H1 (cell line): ENCODE data around the gene ZNF814. TPM values are rescaled to one million over a fixed set of nuclear protein-coding genes. Genes with fewer than 3 reads are reported as not detected.

Source experiments
- EGR1 ChIP-seq: IDR thresholded peaks from 2 replicates; pipeline ENCODE4 v1.6.1; 2011; ENCODE audit warnings: low read depth, low read length, borderline replicate concordance
- RAD21 ChIP-seq, 2 experiments: IDR thresholded peaks in 1 of 2; conservative IDR thresholded peaks in 1 of 2; 2 replicates each; pipeline ENCODE4 v1.6.1; 2011; ENCODE audit warnings: low read depth in 2 of 2, low read length in 2 of 2, improper control_type of control experiment in 1 of 2, inconsistent platforms in 1 of 2, mild to moderate bottlenecking in 1 of 2, moderate library complexity in 1 of 2
- SIRT6 ChIP-seq: IDR thresholded peaks from one replicate; pipeline ENCODE4 v1.7.1; 2012; ENCODE audit warnings: low read length, inconsistent platforms
- SIX5 ChIP-seq: IDR thresholded peaks from 2 replicates; pipeline ENCODE4 v1.6.1; 2011; ENCODE audit warnings: mild to moderate bottlenecking, low read depth, low read length
- polyA plus RNA-seq, 7 experiments: library from polyadenylated mRNA; depleted of rRNA in 3 of 7; stranded (reverse) in 5 of 7; unstranded in 2 of 7; fragments of >200 nt in 5 of 7; fragments of 200-250 nt in 2 of 7; gene quantifications; 1 replicate in 5 of 7; 2 replicates in 1 of 7; 4 replicates in 1 of 7; pipeline versions ENCODE4 v1.2.1 to v1.2.3, GENCODE V29; 2011 to 2013; ENCODE audit warnings: missing spikeins in 2 of 7, mixed read lengths in 2 of 7
- total RNA-seq: library from RNA; stranded (reverse); fragmentation: NEBNext Ultra II Directional; extraction: Animal tissue kit (Norgen Biotek cat#: 25700); gene quantifications from 2 replicates; pipeline ENCODE4 v1.2.1, GENCODE V29; 2021
- TF ChIP-seq, protein P1 (sequence below): IDR thresholded peaks from 2 replicates; pipeline ENCODE4 v1.6.1; 2012; ENCODE audit warnings: low read length, inconsistent platforms

ZNF814 gene
- total and polyA plus RNA-seq, 2 of the 8 experiments (the other 6 are each of a cell fraction or from before 2014, with no cell fraction given) = 90.9 to 99.6 TPM

GRCh38 chr19:57907394-57907793, 18.6 kb upstream of the ZNF814 start (continued):
- TF ChIP-seq EGR1 (no peak), SIRT6 (no peak), RAD21 (IDR thresholded peaks at IDR 0.05 in 1 of 2, conservative IDR thresholded peaks at IDR 0.05 in 1 of 2; ENCODE audit: low read depth in 2 of 2, low read length in 2 of 2) (no peak), SIX5 (no peak)
- TF ChIP-seq, protein P1, sequence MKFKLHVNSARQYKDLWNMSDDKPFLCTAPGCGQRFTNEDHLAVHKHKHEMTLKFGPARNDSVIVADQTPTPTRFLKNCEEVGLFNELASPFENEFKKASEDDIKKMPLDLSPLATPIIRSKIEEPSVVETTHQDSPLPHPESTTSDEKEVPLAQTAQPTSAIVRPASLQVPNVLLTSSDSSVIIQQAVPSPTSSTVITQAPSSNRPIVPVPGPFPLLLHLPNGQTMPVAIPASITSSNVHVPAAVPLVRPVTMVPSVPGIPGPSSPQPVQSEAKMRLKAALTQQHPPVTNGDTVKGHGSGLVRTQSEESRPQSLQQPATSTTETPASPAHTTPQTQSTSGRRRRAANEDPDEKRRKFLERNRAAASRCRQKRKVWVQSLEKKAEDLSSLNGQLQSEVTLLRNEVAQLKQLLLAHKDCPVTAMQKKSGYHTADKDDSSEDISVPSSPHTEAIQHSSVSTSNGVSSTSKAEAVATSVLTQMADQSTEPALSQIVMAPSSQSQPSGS = no peak
